SU-DHL-6 (cell line): ENCODE measurements around the gene SIM2.

ENCODE experiments used
- H2AFZ ChIP-seq: fragments of 200-600 bp; sonication (generic); 2 replicates; pipeline ENCODE4 v1.6.1; 2014; ENCODE audit warnings: low read depth, mild to moderate bottlenecking, moderate library complexity, mixed read lengths, antibody characterized with exemption, low read length; ENCODE audit not compliant: severe bottlenecking
- H3F3A ChIP-seq: fragments of 200-600 bp; shearing (Covaris generic); 2 replicates; pipeline ENCODE4 v1.6.0; 2016; ENCODE audit warnings: antibody characterized with exemption, mild to moderate bottlenecking; ENCODE audit not compliant: insufficient read depth
- H3K27ac ChIP-seq: fragments of 200-600 bp; sonication (generic); 2 replicates; pipeline ENCODE4 v1.5.1; 2016; ENCODE audit warnings: low read depth, mild to moderate bottlenecking, low read length, moderate library complexity, mixed read lengths
- H3K27me3 ChIP-seq: fragments of 200-600 bp; sonication (generic), shearing (Covaris generic); 2 replicates; pipeline ENCODE4 v1.6.0; 2014; ENCODE audit warnings: mild to moderate bottlenecking, low read length
- H3K36me3 ChIP-seq: fragments of 200-600 bp; sonication (generic); 2 replicates; pipeline ENCODE4 v1.6.1; 2014; ENCODE audit warnings: mild to moderate bottlenecking, low read length, mixed read lengths
- H3K4me2 ChIP-seq: fragments of 300-600, 200-600 bp; shearing (Covaris generic), sonication (generic); 2 replicates; pipeline ENCODE4 v1.6.0; 2014; ENCODE audit warnings: low read length, low read depth, mild to moderate bottlenecking; ENCODE audit not compliant: poor library complexity, severe bottlenecking
- H3K4me3 ChIP-seq: fragments of 200-600 bp; sonication (generic); 2 replicates; pipeline ENCODE4 v1.5.1; 2014; ENCODE audit warnings: antibody characterized with exemption, low read length, mild to moderate bottlenecking, mixed read lengths; ENCODE audit not compliant: insufficient read depth, poor library complexity, severe bottlenecking
- H3K79me2 ChIP-seq: fragments of 200-600 bp; sonication (generic); 2 replicates; pipeline ENCODE4 v1.6.1; 2014; ENCODE audit warnings: mild to moderate bottlenecking, low read length, moderate library complexity; ENCODE audit not compliant: insufficient read depth
- H3K9ac ChIP-seq: fragments of 200-600 bp; sonication (generic); 2 replicates; pipeline ENCODE4 v1.7.0; 2014; ENCODE audit warnings: mild to moderate bottlenecking, low read length
- H3K9me2 ChIP-seq: fragments of 200-600 bp; sonication (generic); replicated peaks from 2 replicates; pipeline ENCODE4 v1.6.1; 2014; ENCODE audit warnings: low read length; ENCODE audit not compliant: insufficient read depth
- H3K9me3 ChIP-seq: fragments of 200-600 bp; sonication (generic); 2 replicates; pipeline ENCODE4 v1.6.1; 2014; ENCODE audit warnings: low read length, mixed read lengths; ENCODE audit not compliant: insufficient read depth
- H4K20me1 ChIP-seq: fragments of 200-600 bp; sonication (generic); 2 replicates; pipeline ENCODE4 v1.6.1; 2014; ENCODE audit warnings: low read depth, mild to moderate bottlenecking, antibody characterized with exemption, low read length, moderate library complexity, mixed read lengths
- EZH2phosphoT487 ChIP-seq: fragments of 200-600 bp; sonication (generic), shearing (Covaris generic); conservative IDR thresholded peaks from 2 replicates; pipeline ENCODE4 v1.6.1; 2018; ENCODE audit warnings: mild to moderate bottlenecking, antibody characterized with exemption, low read length, moderate library complexity, mixed read lengths
- TF ChIP-seq, protein P1 (sequence below): fragments of 200-600 bp; sonication (generic); IDR thresholded peaks from one replicate; pipeline ENCODE4 v1.5.1; 2017; ENCODE audit warnings: antibody characterized with exemption, mild to moderate bottlenecking, low read length, moderate library complexity; ENCODE audit not compliant: insufficient read depth, poor library complexity, severe bottlenecking

Gene SIM2

DNA sequence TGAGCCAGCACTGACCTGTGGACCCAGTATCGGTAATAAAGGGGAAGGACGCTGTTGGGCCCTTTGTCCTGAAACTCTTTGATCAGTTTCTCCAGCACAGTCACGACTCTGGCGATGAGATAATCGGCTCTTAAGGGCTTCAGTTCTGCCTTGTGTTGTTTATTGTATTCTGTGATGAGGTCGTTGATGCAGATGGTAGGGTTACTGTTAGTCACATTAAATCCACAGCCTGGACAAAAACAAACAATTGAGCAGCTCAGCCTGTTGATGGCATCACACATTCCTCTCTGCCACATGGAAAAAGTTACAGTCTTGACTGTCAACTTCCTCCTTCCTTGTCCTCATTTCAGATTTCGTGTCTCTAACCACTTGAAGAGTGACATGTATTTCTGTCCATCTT is 57.6 kb downstream of the SIM2 start:
- H3F3A ChIP-seq = no peaks in the 10 kb centered on the region
- TF ChIP-seq, protein P1, sequence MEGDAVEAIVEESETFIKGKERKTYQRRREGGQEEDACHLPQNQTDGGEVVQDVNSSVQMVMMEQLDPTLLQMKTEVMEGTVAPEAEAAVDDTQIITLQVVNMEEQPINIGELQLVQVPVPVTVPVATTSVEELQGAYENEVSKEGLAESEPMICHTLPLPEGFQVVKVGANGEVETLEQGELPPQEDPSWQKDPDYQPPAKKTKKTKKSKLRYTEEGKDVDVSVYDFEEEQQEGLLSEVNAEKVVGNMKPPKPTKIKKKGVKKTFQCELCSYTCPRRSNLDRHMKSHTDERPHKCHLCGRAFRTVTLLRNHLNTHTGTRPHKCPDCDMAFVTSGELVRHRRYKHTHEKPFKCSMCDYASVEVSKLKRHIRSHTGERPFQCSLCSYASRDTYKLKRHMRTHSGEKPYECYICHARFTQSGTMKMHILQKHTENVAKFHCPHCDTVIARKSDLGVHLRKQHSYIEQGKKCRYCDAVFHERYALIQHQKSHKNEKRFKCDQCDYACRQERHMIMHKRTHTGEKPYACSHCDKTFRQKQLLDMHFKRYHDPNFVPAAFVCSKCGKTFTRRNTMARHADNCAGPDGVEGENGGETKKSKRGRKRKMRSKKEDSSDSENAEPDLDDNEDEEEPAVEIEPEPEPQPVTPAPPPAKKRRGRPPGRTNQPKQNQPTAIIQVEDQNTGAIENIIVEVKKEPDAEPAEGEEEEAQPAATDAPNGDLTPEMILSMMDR = no peak
- no peak for TF ChIP-seq EZH2phosphoT487
- H3K4me3 ChIP-seq = no peak overlapping the region
- no peaks in the 10 kb centered on the region for H3K9me3 ChIP-seq
- no peak overlapping the region for H3K4me2 ChIP-seq
- H4K20me1 ChIP-seq = no peaks in the 10 kb centered on the region
- no peaks in the 10 kb centered on the region for H3K9me2 ChIP-seq
- no peaks in the 10 kb centered on the region for H3K36me3 ChIP-seq
- no peaks in the 10 kb centered on the region for H3K27me3 ChIP-seq
- H2AFZ ChIP-seq = no peak overlapping the region
- H3K27ac ChIP-seq = no peak overlapping the region
- no peak overlapping the region for H3K9ac ChIP-seq
- no peaks in the 10 kb centered on the region for H3K79me2 ChIP-seq

DNA sequence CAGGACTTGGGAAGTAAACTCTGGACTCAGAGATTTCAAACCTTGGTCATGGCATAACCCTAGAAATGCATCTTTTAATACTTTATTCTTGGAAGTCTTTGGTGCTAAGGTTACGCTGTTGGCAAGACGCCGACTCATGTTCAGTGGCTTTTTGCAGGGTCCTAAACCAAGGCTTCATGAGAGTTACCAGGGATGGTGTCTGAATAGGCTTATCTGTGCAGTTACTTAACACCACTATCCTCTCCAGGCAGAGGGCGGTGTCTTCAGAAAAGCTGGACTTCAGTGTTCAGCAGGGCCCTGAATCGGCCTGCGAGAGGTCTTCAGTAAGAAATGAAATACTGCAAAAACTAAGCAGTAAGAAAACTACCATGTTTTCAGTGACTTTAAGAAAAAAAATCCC is 58.3 kb downstream of the SIM2 start:
- Histone ChIP-seq H4K20me1 (no peaks in the 10 kb centered on the region), H3K9me2 (no peaks in the 10 kb centered on the region), H3K9me3 (no peaks in the 10 kb centered on the region), H3K4me2 (no peak overlapping the region), H3K27me3 (no peaks in the 10 kb centered on the region), H3K36me3 (no peaks in the 10 kb centered on the region), H3K27ac (no peak overlapping the region), H3K9ac (no peak overlapping the region), H2AFZ (no peak overlapping the region), H3K4me3 (no peak overlapping the region), H3K79me2 (no peaks in the 10 kb centered on the region), H3F3A (no peaks in the 10 kb centered on the region)
- TF ChIP-seq EZH2phosphoT487 = no peak

DNA sequence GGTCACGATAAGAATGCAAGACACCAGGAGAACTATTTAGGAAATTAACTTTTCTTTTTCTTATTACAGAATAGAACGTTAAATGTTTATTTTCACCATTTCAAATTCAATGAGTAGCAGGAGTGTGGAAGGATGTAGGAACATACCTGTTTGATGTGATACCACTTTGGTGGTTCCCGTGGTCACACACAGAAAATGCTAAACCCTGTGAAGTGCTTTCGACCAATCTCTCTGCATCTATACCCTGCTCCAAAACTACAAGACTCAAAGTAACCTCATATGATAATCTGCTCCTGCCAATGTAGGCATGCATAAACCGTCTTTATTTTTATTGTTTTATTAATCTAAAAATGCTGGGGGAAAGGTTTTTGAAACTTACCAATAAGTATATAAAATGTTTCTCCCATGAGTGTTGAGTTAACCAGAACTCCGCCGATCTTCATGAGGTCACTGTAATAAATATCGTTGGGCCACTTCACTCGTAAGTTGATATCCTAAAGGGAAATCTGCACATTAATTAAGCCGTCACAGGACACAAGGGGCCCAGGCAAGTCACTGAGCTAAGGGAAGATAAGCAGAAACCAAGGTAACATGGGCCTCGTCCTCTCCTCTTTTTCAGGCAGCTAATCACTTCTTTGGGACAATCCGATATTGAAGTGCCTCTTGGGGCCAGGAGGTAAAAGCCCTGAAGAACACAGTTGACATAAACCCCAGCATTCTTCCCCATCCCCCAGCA is 60.6 kb downstream of the SIM2 start:
- Histone ChIP-seq H3K4me2 (no peak overlapping the region), H3K9me3 (no peaks in the 10 kb centered on the region), H3K27me3 (no peaks in the 10 kb centered on the region), H4K20me1 (no peaks in the 10 kb centered on the region), H3K9me2 (no peaks in the 10 kb centered on the region), H3K36me3 (no peaks in the 10 kb centered on the region), H3F3A (no peaks in the 10 kb centered on the region), H3K79me2 (no peaks in the 10 kb centered on the region), H2AFZ (no peak overlapping the region), H3K9ac (no peak overlapping the region), H3K4me3 (no peak overlapping the region), H3K27ac (no peak overlapping the region)
- TF ChIP-seq, protein P1 = no peak
- TF ChIP-seq EZH2phosphoT487 = no peak

DNA sequence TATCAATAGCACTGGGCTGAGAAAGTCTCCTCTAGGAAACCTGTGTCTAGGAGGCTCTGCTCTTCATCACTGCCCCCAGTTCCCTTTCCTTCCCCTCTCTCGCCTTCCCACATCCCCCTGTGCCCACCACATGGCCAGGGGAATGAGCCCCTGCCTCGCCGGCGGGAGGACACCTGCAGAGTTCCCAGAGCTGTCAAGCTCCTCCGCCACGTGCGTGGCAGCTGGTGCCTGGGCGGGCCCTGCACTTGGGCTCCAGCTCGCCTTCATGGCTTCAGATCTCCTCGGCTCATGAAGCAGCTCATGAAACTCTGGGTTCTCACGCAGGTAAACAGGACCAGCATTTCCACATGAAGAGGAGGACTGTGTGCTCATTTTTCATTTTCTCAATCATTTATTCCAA is 62.8 kb downstream of the SIM2 start:
- H3K27ac ChIP-seq = no peak overlapping the region
- no peak overlapping the region for H3K9ac ChIP-seq
- no peak for TF ChIP-seq EZH2phosphoT487
- TF ChIP-seq, protein P1 = no peak
- no peaks in the 10 kb centered on the region for H3F3A ChIP-seq
- H3K9me2 ChIP-seq = no peaks in the 10 kb centered on the region
- H3K36me3 ChIP-seq = no peaks in the 10 kb centered on the region
- H3K4me3 ChIP-seq = no peak overlapping the region
- no peaks in the 10 kb centered on the region for H3K27me3 ChIP-seq
- H4K20me1 ChIP-seq = no peaks in the 10 kb centered on the region
- H3K79me2 ChIP-seq = no peaks in the 10 kb centered on the region
- H2AFZ ChIP-seq = no peak overlapping the region
- no peak overlapping the region for H3K4me2 ChIP-seq
- H3K9me3 ChIP-seq = no peaks in the 10 kb centered on the region
